Activated CD4-positive, CD25-positive, alpha-beta regulatory T cell treated with anti-CD3 and anti-CD28 coated beads, Interleukin-2, amount 50 U/mL, for 24 hours (primary cell): ENCODE data around the gene GRN.
"Not testable (repeated sequence)": the region's sequence is repeated elsewhere in the genome, so short reads cannot be mapped to it uniquely, and the experiment has no call there.

Experiments
- ATAC-seq, 2 donors: fragments of 150-1000 bp; cut with Tn5 transposase; one replicate each; pipeline ENCODE4 v1.10.0; 2021; ENCODE audit warnings: mild to moderate bottlenecking in 1 of 2, moderate library complexity in 1 of 2

The GRN gene

GRCh38 chr17:44361292-44362260 is 16.5 kb downstream of the GRN start:
- no peak for ATAC-seq

DNA sequence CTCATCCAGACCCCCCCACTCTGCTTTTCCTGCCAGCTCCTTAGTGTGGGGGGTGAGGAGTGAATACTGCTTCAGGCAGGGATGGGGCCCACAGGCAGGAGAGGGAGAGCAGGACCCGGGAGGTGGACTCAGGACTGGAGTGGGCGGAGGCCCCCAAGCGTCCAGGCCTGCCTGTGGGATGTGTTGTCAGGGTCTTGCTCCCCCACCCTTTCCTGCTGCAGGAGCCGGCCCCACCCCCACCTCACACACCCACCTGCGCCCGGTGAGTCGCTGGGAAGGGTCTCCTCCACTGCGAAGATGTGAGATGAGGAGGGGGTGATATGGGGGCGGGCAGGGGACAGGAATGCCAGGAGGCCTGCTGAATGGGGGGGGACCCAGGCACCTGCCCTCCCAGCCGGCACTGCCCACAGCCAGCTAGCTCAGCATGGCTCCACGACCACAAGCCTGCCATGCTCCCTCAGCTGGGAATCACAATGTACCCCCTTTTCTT is 17.4 kb downstream of the GRN start:
- ATAC-seq: no peak

DNA sequence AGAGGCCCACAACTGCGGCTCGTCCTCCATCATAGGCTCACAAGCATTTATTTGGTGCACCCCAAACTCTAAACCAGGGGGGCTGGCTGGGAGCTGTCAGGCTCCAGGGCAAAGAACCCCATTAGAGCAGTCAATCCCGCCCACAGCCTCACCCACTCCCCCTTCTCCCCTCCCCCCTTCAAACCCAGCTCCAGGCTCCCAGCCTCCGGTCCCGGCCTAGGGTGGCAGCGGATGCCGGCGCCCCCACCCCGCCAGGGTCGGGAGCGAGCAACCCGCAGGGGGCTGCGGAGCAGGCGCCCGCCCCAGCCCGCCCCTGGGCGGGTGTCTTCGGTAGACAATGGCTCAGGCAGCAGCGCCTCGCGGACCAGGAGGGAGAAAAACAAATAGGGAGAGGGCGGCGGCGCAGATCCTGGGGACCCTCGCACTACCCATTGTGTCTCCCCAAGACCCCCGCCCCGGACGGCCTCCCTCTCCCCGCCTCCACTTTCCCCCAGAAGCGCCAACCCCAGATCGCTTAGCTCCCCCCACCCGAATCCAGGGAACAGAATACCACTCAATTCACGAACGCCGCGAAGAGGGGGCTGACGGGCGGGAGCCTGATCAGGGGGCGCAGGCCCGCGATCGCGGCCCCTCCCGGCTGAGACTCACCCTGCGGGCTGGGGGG is 18.0 kb downstream of the GRN start:
- peak; percentile 9 to 26 for ATAC-seq

- peak; percentile 90 for ATAC-seq
These were observed 18.6 kb downstream of the GRN start, which contains the start of gene FAM171A2 for GRCh38 chr17:44363613-44364159. Gene FAM171A2, minus strand, starts transcription at chr17:44363853. Its CDS starts 139 bp downstream, at chr17:44363714.

DNA sequence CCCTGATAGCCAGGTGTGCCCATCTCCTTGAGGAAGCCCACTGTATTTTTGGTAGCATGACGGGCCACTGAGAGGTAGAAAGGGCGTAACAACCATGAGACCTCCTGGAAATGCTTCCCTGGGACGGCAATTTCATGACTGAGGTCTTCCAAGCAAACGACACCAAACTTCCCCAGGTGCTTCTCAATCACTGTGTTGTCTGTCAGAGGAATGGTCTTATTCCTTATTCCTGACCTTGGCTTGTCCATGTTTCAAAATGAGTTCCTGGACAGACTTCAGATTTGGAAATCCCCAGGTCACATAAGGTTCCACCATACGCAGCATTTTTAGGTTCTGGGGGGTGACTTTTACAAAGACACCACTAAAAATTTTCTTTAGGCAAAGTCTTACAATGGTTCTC is 19.9 kb downstream of the GRN start:
- ATAC-seq: not testable (repeated sequence)

DNA sequence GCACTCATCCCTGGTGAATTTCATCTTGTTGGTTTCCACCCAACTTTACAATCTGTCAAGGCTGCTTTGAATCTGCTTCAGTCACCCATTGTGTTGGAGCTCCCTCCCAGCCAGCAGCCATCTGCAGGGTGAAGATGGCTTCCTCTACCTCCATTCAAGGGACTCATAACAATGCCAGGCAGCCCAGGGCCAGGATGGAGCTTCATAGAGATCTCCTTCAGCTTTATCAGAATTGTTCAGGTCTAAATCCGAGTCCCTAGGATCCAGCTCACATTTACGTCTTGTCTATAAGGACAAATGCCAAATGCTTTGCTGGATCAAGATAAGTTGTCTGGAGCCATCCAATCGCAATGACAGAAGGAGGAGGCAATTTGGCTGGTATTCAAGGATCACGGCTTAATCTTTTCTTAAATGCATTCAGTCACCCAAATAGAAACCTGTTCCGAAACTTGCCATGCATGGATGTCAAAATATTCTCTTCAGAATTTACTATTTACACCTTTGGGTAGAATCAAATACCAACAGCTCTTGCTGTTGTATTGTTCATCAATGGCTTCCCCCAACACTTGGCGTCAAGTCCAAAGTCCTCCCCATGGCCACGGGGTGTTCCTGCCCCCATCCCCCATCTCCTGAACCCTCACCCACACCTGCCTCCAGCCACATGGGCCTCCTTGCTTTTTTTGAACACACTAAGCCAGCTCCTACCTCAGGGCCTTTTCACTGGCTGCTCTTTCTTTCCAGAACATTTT is 22.3 kb downstream of the GRN start:
- no peak for ATAC-seq

GRCh38 chr17:44368391-44369243 is 23.5 kb downstream of the GRN start:
- ATAC-seq: not testable (repeated sequence)

DNA sequence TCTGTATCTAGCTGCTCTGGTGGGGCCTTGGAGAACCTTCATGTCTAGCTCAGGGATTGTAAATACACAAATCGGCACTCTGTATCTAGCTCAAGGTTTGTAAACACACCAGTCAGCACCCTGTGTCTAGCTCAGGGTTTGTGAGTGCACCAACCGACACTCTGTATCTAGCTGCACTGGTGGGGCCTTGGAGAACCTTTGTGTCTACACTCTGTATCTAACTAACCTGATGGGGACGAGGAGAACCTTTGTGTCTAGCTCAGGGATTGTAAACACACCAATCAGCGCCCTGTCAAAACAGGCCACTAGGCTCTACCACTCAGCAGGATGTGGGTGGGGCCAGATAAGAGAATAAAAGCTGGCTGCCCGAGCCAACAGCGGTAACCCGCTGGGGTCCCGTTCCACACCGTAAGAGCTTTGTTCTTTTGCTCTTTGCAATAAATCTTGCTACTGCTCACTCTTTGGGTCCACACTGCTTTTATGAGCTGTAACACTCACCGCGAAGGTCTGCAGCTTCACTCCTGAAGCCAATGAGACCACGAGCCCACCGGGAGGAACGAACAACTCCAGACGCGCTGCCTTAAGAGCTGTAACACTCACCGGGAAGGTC is 24.4 kb downstream of the GRN start:
- not testable (repeated sequence) for ATAC-seq

DNA sequence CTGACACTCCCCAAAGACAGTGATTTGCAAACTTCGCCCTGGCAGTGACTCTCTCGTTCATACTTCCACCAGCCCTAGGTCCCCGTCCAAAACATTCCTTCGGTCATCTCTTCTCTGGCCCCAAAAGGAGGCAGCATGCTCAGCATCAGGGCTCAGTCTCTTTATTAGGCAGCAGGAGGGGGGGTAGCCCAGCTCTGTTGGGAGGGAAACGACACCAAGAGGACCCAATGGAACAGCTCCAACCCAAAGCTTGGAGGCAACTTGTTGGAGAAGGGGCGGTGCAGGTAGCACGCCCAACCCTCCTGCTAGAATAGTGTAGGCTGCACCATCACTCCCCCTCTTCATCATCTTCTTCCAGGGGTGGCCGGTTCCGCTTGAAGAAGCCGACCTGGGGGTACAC is 26.9 kb downstream of the GRN start:
- ATAC-seq: no peak

DNA sequence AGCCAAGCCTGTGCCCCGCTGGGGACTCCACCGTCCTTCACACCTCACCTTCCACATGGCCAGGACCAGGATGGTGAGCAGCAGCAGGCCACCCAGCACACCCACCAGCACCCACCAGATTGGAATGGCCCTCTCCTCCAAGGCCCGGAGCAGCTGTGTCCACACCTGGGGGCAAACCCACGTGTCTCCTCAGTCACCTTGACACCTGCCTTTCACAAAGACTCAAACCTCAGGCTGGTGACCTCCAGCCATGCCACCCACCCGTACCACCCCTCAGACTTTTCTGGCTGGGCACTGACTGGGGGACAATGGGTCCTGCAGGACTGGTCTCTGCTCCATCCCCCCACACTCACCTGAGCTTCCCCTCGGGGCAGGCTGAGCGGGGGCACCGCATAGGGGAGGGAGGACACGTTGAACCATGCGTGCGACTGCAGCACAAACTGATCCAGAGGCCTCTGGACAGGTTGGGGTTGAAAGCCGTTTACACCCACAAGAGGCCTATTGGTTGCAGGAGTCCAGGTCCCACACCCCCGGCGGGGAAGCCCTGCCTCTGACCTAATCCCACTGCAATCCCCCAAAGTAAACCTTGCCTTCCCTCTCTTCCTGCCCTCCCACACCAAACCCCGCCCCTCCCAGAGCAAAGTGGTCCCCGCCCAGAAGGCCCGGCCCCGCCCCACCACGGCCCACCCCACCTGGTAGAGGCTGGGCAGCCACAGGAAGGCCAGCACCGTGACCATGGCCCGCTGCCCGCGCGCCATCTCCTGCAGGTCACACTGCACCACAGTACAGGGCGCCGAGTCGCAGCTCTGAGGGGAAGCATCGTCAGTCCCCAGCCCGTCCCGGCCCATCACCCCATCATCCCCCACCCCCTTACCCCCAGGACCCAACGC is 29.4 kb downstream of the GRN start:
- no peak for ATAC-seq

- ATAC-seq: no peak
These were observed 30.3 kb downstream of the GRN start for GRCh38 chr17:44375196-44376017.

DNA sequence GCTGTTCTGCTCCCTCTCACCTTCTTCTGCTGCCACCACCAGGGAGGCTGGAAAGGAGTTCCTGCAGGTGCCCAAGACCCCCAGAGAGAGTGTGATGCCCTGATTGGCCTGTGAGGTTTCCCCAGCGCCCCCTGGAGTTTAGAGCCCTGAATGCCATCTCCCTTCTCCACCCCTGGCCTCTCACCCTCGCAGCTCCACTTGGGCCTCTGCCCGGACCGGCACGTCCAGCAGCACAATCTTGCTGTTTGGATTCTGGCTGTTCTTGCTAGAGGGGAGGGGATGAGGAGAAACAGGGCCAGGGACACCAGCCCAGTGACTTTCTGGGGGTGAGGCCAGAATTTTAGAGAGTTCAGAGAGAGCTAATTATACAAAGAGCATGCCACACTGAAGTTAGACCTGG is 31.0 kb downstream of the GRN start:
- ATAC-seq: no peak

DNA sequence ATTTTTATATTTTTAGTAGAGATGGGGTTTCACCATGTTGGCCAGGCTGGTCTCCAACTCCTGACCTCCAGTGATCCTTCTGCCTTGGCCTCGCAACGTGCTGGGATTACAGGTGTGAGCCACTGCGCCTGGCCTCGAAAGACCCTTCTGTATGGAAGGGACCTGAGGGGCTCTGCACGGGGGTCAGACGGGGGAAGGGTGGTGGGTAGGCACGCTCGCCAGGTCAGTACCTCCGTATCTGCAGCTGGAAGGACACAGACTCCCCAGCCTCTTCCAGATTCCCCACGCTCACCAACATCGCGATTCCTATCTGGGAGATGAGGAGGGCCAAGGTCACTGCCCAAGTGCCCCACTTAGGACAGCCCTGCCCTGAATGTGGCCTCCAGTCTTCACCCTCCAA is 31.7 kb downstream of the GRN start:
- ATAC-seq: no peak

DNA sequence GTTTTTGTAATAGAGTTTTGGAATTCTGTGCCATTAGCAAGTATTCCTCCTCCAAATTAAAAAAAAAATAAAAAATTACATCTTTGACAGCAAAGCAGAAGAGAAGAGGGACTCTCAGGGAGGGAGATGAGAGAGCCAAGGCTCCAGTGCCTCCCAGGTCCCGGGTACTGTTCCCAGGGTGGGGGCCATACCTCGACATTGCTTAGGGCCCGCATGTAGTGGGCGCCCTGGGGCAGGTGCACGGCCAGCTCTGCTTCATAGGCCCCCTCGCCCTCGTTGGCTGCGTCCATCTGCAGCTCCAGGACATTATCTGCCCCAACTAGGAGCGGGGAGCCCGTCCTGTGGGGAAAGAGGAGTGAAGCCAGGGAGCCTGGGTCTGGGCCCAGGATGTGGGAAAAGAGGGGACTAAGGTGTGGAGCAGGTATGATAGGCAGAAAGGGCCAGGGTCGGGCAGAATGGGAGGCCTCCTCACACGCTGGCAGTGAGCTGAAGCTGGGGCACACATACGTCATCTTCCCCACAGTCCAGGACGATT is 33.1 kb downstream of the GRN start:
- no peak for ATAC-seq

- no peak for ATAC-seq
These were observed 34.8 kb downstream of the GRN start for GRCh38 chr17:44379887-44380286.

DNA sequence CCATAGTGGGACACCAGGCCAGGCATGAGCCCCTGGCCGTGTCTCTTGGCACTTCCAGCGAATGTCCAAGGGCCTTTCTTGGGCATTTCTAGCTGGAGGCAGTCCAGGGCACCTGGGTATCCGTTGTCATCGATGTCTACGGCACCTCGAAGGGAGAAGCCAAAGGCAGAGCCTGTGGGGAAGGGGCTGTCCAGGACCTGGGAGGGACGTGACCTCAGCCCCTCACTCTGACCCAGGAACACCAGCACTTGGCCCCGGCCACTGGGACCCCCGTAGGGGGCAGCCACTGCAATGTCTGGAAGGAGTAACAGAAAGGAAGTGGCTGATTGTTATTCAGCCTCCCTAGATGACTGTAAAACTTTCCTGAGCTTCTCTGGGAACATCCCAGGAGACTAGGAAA is 35.7 kb downstream of the GRN start:
- no peak for ATAC-seq

DNA sequence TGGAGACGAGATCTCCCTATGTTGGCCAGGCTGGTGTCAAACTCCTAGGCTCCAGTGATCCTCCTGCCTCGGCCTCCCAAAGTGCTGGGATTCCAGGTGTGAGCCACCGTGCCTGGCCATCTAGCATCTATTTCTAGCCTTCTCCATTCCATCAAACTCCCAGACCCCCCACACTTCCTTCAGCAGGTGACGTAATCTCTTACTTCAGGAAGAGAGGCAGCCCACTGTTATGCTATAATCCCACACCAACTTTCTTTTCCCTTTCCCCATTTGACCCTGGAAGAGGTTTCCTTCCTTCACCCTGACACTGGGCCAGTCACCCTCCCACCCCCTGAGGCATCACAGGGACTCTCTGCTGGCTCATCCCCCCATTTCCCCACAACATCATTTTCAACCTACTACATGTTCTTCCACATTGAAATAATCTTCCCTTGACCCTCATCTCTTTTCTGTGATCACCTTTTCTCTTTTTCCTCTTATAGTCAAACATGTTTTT is 36.8 kb downstream of the GRN start:
- no peak for ATAC-seq

GRCh38 chr17:44382917-44383316 is 37.8 kb downstream of the GRN start:
- ATAC-seq: no peak

GRCh38 chr17:44383363-44383762 is 38.3 kb downstream of the GRN start:
- ATAC-seq: no peak
